Endothelial cell of hepatic sinusoid (primary cell): Measurements from ENCODE around the gene UGT1A4.
"Not testable (repeated sequence)": the region's sequence is repeated elsewhere in the genome, so short reads cannot be mapped to it uniquely, and the experiment has no call there.

Source experiments
- in situ Hi-C: cut with HindIII; loops from 2 replicates; pipeline ENCODE4 v1.10.0; 2017; ENCODE audit warnings: low sequenced_read_pairs

Gene UGT1A4

GRCh38 chr2:233746475-233747282 is 28.1 kb downstream of the UGT1A4 start:
- in situ Hi-C loops, result loop anchor here (5.0 kb wide), 1 partner anchor 61 kb away; no protein-coding TSS in a partner anchor

GRCh38 chr2:233747283-233747544 is 28.7 kb downstream of the UGT1A4 start:
- in situ Hi-C loops, result loop anchor here (5.0 kb wide), 1 partner anchor 60 kb away; no protein-coding TSS in a partner anchor

- in situ Hi-C loops, result not testable (repeated sequence)
Observed at GRCh38 chr2:233750689-233751088, 32.2 kb downstream of the UGT1A4 start.

GRCh38 chr2:233751212-233752009 is 32.9 kb downstream of the UGT1A4 start:
- in situ Hi-C loops, result not testable (repeated sequence)

GRCh38 chr2:233754872-233755611 is 36.5 kb downstream of the UGT1A4 start:
- in situ Hi-C loops, result no loop called here

- in situ Hi-C loops, result no loop called here
Observed at GRCh38 chr2:233756429-233757081, 38.0 kb downstream of the UGT1A4 start.

- in situ Hi-C loops, result no loop called here
Observed at GRCh38 chr2:233758141-233758540, 39.6 kb downstream of the UGT1A4 start.

- in situ Hi-C loops, result no loop called here
Observed at GRCh38 chr2:233758849-233759248, 40.3 kb downstream of the UGT1A4 start.

GRCh38 chr2:233760043-233760442 is 41.5 kb downstream of the UGT1A4 start, which contains the start of gene UGT1A1:
UGT1A1 (plus strand) TSS chr2:233760270; CDS start chr2:233760288, 18 bp downstream.
- in situ Hi-C loops, result no loop called here

GRCh38 chr2:233761040-233761769 is 42.7 kb downstream of the UGT1A4 start:
- in situ Hi-C loops, result no loop called here

GRCh38 chr2:233764264-233764663 is 45.7 kb downstream of the UGT1A4 start:
- in situ Hi-C loops, result no loop called here

- in situ Hi-C loops, result no loop called here
Observed at GRCh38 chr2:233764761-233765160, 46.2 kb downstream of the UGT1A4 start.

- in situ Hi-C loops, result no loop called here
Observed at GRCh38 chr2:233766416-233766815, 47.9 kb downstream of the UGT1A4 start.

- in situ Hi-C loops, result no loop called here
Observed at GRCh38 chr2:233768076-233768475, 49.5 kb downstream of the UGT1A4 start.

GRCh38 chr2:233769260-233769659 is 50.7 kb downstream of the UGT1A4 start:
- in situ Hi-C loops, result no loop called here

- in situ Hi-C loops, result loop anchor here (5.0 kb wide), 1 partner anchor 70 kb away; no protein-coding TSS in a partner anchor
Observed at GRCh38 chr2:233772153-233772552, 53.6 kb downstream of the UGT1A4 start.

GRCh38 chr2:233772583-233772982 is 54.0 kb downstream of the UGT1A4 start:
- in situ Hi-C loops, result loop anchor here (5.0 kb wide), 1 partner anchor 70 kb away; no protein-coding TSS in a partner anchor

- in situ Hi-C loops, result loop anchor here (5.0 kb wide), 1 partner anchor 68 kb away; no protein-coding TSS in a partner anchor
Observed at GRCh38 chr2:233773854-233774253, 55.3 kb downstream of the UGT1A4 start.

- in situ Hi-C loops, result no loop called here
Observed at GRCh38 chr2:233775414-233775813, 56.9 kb downstream of the UGT1A4 start.

- in situ Hi-C loops, result no loop called here
Observed at GRCh38 chr2:233778030-233778429, 59.5 kb downstream of the UGT1A4 start, which contains the start of gene MROH2A. MROH2A (plus strand) TSS chr2:233778330; CDS start chr2:233779359, 1,029 bp downstream.
